Breast epithelium (tissue), 3 donors: ENCODE results near the gene LAMA3.

Experiments
- CTCF ChIP-seq, 3 donors: fragments of 450-650 bp; IDR thresholded peaks; one replicate each; pipeline ENCODE4 v1.5.1; 2016 to 2017; ENCODE audit warnings: antibody characterized with exemption in 3 of 3, mild to moderate bottlenecking in 3 of 3, moderate library complexity in 3 of 3
- POLR2A ChIP-seq: fragments of 450-650 bp; IDR thresholded peaks from one replicate; pipeline ENCODE4 v1.6.1; 2016; ENCODE audit warnings: antibody characterized with exemption, mild to moderate bottlenecking, moderate library complexity
- POLR2AphosphoS5 ChIP-seq, 3 donors: sonication (generic); formaldehyde crosslinking; IDR thresholded peaks; one replicate each; pipeline ENCODE4 v1.6.1; 2017; ENCODE audit warnings: antibody characterized with exemption in 3 of 3

GRCh38 chr18:23924813-23925212 lies 235.6 kb downstream of the LAMA3 start:
- TF ChIP-seq CTCF (IDR thresholded peaks at IDR 0.05): no peak
- TF ChIP-seq POLR2A: no peak
- no peak for TF ChIP-seq POLR2AphosphoS5 (IDR thresholded peaks at IDR 0.05)
